Measurements from ENCODE around the gene MLN. TPM values are rescaled to one million over a fixed set of nuclear protein-coding genes. Genes with fewer than 3 reads are reported as not detected.

MLN gene
- total RNA-seq, 1 donor from 2014 or later = not detected

DNA sequence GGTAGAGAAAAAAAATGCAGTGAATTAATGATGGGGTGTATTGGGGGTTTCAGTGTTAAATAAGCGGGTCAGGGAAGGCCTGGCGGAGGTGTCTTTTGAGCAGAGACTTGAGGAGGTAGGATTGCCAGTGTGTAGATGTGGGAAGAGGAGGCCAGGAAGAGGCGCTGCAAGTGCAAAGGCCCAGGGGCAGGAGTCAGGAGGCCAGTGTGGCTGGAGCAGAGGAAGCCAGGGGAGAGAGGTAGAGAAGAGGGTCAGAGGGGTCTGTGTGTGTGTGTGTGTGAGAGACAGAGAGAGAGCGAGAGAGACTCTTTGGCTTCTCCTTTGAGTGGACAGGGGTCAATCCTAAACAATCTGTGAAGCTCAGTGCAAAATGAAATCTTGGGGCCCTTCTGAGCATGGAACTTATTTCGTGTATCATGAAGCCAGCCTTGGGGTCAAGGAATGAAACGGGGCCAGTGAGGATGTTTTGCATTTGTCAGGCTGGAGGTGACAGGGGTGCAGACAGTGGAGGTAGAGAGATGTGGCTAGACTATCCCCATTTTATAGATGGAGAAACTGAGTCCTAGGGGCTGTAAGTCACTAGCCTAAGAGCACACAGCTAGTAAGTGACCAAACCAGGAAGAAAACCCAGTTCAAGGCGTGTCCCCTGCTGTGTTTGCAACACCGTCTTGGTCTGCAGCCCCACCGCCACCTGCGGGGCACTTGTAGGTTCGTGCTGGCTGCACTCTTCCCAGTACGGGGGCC is 47.4 kb downstream of the MLN start:
- H3K4me1 ChIP-seq = peaks cover 20% of the 10 kb centered on the region
- no peak for DNase-seq
- TF ChIP-seq, protein P1, sequence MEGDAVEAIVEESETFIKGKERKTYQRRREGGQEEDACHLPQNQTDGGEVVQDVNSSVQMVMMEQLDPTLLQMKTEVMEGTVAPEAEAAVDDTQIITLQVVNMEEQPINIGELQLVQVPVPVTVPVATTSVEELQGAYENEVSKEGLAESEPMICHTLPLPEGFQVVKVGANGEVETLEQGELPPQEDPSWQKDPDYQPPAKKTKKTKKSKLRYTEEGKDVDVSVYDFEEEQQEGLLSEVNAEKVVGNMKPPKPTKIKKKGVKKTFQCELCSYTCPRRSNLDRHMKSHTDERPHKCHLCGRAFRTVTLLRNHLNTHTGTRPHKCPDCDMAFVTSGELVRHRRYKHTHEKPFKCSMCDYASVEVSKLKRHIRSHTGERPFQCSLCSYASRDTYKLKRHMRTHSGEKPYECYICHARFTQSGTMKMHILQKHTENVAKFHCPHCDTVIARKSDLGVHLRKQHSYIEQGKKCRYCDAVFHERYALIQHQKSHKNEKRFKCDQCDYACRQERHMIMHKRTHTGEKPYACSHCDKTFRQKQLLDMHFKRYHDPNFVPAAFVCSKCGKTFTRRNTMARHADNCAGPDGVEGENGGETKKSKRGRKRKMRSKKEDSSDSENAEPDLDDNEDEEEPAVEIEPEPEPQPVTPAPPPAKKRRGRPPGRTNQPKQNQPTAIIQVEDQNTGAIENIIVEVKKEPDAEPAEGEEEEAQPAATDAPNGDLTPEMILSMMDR (IDR thresholded peaks at IDR 0.05; ENCODE audit: borderline replicate concordance) = no peak
- no peaks in the 10 kb centered on the region for H3K27me3 ChIP-seq (ENCODE audit: low read depth)
- intact Hi-C loops (cut with micrococcal nuclease) = no loop called here
- no peak overlapping the region for H3K4me3 ChIP-seq
- H3K27ac ChIP-seq (replicated peaks) = no peak overlapping the region
- no peaks in the 10 kb centered on the region for H3K9me3 ChIP-seq (replicated peaks)
- H3K36me3 ChIP-seq = no peaks in the 10 kb centered on the region

DNA sequence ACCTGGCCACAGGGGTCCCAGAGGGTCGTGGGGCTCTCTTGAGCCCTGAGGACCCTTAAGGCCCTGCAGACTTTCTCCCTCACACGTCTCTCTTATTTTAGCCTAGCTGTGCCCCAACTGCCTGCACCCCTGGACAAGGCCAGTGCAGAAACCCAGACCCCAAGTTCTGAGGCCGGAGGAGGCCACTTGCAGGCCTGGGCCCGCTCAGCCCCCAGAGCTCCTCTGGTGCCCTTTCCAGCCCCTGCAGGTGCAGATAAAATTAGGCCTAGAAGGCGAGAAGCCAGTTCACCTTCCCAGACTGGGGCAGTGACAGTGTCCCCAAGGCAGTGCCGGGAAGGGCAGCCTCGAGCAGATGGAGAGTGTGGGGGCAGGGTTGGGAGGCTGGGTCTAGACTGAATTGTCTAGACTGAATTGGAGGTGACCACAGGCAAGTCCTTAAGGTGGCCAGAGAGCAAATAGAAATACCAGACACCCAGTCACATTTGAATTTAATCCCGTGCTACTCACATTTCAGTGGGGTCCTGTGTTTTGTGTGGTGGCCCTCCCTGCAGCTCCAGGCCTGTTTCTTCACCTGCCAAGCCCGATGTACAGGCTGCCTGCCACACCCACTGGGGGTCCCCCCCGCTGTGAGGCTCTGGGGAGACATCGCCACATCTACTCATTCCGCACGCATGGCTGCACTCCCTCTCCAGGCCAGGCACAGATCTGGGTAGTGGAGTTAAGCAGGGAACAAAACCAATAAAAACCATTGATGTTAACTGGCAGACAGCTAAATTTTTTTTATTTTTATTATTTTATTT is 48.5 kb downstream of the MLN start:
- no peak for DNase-seq
- Histone ChIP-seq H3K4me1 (peaks cover 15% of the 10 kb centered on the region), H3K27me3 (ENCODE audit: low read depth) (no peaks in the 10 kb centered on the region), H3K9me3 (replicated peaks) (no peaks in the 10 kb centered on the region), H3K36me3 (no peaks in the 10 kb centered on the region), H3K4me3 (no peak overlapping the region), H3K27ac (replicated peaks) (no peak overlapping the region)
- TF ChIP-seq, protein P1 (IDR thresholded peaks at IDR 0.05; ENCODE audit: borderline replicate concordance) = no peak
- intact Hi-C loops (cut with micrococcal nuclease) = no loop called here

DNA sequence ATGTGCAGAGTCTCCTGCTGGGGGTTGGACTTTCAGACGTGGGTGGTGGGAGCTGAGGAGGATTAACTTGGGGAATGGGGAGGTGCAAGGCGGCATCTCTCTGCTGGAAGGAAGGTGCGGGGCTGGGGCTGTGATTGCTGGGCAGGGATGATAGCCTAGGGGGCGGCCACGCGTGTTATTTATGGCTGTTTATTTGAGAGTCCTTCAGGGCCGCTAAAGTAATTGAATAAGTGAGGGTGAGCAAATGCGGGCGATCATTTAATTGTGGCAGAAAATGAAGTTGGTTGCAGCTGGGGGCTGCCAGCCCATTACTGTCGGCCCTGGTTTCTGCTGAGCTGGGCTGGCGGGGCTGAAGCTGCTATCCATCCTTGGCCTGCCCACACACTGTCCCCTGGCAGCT is 49.6 kb downstream of the MLN start:
- Histone ChIP-seq H3K27me3 (ENCODE audit: low read depth) (no peaks in the 10 kb centered on the region), H3K4me1 (peaks cover 11% of the 10 kb centered on the region), H3K4me3 (no peak overlapping the region), H3K27ac (replicated peaks) (no peak overlapping the region), H3K36me3 (no peaks in the 10 kb centered on the region), H3K9me3 (replicated peaks) (no peaks in the 10 kb centered on the region)
- intact Hi-C loops (cut with micrococcal nuclease) = no loop called here
- DNase-seq = no peak
- TF ChIP-seq, protein P1 (IDR thresholded peaks at IDR 0.05; ENCODE audit: borderline replicate concordance) = no peak

DNA sequence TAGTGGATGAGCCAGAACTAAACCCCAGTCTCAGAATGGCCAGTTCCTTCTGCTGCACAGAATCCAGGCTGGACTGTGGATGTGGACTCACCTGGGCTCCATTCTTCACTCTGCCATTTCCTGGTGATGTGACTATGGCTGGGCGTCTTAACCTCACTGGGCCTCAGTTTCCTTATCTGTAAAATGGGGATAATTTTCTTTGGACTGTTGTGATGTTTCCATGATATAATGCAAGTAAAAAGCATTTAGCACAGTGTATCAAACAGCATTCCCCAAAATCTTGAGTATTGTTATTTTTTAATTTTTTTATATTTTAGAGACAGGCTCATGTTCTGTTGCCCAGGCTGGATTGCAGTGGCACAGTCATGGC is 51.2 kb downstream of the MLN start:
- H3K4me1 ChIP-seq = peaks cover 11% of the 10 kb centered on the region
- no peak overlapping the region for H3K27ac ChIP-seq (replicated peaks)
- intact Hi-C loops (cut with micrococcal nuclease) = no loop called here
- no peaks in the 10 kb centered on the region for H3K9me3 ChIP-seq (replicated peaks)
- H3K4me3 ChIP-seq = no peak overlapping the region
- no peaks in the 10 kb centered on the region for H3K36me3 ChIP-seq
- H3K27me3 ChIP-seq (ENCODE audit: low read depth) = no peaks in the 10 kb centered on the region
- TF ChIP-seq, protein P1 (IDR thresholded peaks at IDR 0.05; ENCODE audit: borderline replicate concordance) = no peak
- no peak for DNase-seq

DNA sequence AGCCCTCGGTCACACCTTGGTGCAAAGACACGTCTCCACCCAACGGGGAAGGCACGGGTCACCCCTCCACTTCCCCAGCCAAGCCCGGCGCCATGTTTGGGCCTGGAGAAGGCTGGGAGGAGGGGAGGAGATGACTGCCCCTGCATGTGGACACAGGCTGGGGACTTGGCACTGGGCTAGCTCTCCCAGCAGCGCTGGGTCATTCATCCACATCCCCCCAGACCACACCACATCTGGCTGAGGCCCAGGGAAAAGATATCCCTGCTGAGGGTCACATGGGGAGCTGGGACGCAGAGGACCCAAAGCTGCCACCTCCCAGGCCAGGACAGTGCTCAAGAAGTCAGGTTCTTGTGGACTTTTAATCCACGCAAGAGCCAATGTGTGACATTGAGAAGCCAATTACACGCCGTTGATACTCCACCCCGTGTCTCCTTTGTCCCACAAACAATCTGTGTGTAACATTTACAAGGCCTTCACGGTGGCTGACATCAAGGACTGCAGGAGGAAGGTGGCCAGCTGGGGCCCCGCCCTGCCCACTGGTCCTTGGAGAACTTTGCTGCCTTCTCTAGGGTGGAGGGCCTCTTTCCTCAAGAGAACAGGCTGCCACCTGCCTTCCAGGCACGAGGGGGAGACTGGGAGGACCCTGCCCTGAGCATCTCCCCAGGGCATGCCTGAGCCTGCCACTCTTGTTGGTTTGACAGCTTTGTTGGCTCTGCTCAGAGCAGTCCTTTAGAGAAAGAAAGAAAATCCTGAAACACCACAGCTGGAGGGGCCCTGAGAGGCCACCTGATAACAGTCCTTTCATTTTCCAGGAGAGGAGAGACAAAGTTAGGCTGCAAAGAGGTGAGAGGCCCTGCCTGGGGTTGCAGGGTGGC is 51.8 kb downstream of the MLN start:
- H3K4me3 ChIP-seq = no peak overlapping the region

More for the DNA sequence above, 51.8 kb downstream of the MLN start:
- intact Hi-C loops (cut with micrococcal nuclease) = no loop called here
- no peaks in the 10 kb centered on the region for H3K36me3 ChIP-seq
- no peak for DNase-seq
- TF ChIP-seq, protein P1 (IDR thresholded peaks at IDR 0.05; ENCODE audit: borderline replicate concordance) = no peak
- H3K4me1 ChIP-seq = peaks cover 16% of the 10 kb centered on the region
- no peaks in the 10 kb centered on the region for H3K27me3 ChIP-seq (ENCODE audit: low read depth)
- H3K27ac ChIP-seq (replicated peaks) = no peak overlapping the region
- no peaks in the 10 kb centered on the region for H3K9me3 ChIP-seq (replicated peaks)
